ENCODE results near the gene MEGF11.

MEGF11 gene

DNA sequence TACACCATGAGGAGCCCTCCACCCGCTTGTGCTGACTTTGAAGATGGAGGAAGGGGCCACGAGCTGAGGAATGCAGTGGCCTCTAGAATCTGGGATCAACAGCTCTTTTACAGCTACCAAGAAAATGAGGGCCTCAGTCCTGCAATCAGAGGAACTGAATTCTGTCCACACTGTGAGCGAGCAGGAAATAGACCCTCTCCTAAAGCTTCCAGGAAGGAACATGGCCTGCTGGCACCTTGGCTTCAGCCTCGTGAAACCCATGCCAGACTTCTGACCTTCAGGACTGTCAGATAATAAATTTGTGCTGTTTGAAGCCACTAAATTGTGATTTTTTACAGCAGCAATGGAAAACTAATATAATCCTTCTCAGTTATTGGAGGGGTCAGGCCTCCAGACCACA, 322.3 kb downstream of the MEGF11 start:
- no peak for DNase-seq

DNA sequence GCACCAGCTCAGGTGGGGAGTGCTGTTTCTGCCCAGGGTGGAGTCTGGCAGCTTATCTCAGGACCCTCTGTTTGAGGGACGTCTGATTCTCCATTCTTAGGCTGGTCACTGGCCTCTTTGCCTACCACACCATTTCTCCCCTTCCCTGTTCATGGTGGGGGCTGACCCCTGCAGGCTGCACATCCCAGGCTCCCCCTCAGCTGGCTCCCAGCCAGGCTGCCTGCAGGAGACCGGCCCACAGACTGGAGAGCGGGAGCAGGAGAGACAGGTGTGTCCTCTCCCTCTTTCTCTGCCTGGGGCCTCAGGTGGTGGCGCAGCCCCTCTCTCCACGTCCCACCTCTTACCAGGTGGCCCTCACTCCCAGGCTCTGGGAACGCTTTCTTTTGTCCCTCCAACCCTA, 323.4 kb downstream of the MEGF11 start:
- DNase-seq: no peak

DNA sequence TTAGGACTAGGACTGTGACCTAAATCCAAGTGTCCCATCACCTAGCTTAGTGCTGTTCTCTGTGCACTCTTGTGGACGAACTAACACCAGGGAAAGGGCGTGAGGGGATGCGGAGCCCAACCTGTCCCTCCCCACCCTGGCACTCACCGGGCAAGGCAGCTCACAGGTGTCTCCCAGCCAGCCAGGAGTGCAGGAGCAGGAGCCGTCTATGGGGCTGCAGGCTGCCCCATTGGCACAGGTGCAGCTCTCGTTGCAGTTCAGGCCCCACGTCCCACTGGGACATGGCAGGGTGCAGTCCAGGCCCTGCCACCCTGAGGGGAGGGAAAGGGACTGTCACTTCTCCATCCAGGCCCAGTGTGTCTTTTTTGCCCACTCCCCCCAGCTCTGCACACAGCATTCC, 324.0 kb downstream of the MEGF11 start:
- DNase-seq: no peak

DNA sequence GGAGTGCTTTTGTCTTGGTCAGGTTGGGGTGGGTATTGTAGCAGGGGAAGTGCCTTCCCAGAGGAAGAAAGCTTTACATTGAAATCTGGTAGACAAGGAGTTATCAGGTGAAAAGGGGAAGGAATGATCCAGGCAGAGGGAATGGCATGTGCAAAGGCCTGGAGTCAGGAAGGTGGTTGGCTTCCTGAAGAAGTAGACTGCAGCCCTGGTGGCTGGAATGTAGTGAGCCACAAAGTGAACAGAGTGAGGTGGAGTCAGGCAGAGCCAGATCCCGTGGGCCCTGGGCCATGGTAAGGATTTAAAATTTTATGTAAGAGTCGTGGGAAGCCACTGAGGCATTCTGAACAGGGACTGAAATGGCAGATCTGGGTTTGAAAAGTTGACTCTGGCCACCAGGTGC, 326.0 kb downstream of the MEGF11 start:
- no peak for DNase-seq

DNA sequence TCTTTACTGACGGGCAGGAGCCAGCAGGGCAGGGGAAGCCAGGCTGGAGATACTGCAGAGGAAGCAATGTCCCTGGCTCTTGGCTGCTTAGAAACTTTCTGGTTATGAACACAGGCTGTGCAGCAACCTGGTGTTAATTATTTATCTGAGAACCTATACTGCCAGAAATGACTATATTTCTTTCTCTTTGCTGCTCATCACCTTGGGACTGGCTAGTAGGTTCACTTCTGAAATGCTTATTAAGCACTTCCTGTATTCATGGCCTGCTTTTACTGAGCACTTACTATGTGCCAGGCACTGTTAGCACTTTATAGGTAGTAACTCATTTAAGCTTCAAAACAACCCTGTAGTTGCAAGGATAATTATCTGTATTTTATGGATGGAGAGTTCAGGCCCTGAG, 326.7 kb downstream of the MEGF11 start:
- no peak for DNase-seq

DNA sequence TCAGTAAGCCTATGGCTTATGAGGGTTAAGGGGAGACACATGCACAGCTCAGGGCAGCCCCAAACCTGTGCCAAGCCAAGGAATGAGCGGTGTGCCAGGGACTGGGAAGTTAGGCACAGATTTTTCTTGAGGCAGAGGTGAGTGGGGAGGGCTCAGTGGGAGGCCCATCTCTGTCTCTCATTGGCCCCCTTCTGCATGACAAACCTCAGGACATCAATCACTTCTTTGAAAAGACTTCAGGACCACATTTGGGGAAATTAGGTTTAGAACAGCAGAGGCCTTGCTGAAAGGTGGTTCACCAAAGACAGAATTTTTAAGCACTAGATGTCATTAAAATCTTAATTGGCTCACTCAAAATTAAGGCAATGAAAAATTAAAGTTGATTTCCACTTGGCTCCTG, 327.1 kb downstream of the MEGF11 start:
- DNase-seq: no peak

DNA sequence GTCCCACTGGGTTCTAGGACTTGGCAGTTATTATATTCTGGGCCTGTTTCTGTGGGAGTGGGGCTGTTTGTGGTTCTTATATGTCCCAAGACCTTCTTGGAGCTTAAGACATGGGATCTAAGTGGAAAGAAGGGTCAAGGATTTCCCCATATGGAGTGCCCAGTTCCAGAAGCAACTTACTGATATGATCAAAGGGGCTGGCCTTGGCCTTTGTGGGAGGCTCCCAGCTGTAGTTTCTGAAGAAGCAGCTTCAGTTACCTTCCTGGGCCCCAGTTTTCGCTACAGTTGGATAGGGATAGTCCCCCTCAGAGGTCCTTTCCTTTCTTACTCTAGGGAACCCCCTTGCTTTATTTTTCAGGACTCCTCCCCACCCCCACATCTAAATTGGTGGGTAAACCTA, 328.2 kb downstream of the MEGF11 start:
- DNase-seq: no peak

DNA sequence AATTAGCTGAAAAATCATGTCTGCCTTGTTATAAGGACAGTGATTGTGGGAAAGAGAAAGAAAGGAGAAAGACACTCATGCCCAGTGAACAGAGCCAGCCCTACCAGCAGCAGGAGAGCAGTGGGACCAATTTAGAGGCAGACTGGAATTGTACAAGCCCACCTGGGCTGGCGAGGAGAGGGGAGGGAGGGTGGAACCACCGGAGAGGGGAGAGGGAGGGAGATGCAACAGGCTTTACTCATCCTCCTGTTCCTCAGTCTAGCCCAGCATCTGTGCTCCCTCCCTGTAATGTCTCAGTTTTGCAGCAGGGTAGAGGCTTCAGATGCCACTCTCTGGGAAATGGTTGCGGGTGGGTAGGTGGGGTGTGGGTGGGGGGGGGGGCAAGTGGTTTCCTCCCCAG, 329.5 kb downstream of the MEGF11 start:
- DNase-seq: no peak

DNA sequence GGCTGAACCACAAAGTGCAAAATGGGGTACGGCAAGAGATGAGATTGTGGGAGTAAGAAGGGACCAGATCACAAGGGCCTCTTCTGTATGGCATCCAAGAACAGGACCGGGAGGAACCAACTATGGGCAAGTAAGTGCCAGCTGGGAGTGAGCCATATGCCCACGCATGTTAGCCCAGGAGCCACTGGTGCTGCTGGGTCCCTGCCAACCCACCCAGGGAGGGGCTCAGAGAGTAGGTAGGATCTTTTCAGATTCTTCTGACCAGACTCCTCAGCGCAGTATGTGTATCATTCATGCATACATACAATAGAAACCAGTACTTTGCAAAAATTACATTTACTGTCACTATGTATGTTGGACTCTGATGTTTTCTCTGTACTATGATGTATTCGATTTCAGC, 330.3 kb downstream of the MEGF11 start:
- peak in 1 of 2 experiments; percentile 32 for DNase-seq

DNA sequence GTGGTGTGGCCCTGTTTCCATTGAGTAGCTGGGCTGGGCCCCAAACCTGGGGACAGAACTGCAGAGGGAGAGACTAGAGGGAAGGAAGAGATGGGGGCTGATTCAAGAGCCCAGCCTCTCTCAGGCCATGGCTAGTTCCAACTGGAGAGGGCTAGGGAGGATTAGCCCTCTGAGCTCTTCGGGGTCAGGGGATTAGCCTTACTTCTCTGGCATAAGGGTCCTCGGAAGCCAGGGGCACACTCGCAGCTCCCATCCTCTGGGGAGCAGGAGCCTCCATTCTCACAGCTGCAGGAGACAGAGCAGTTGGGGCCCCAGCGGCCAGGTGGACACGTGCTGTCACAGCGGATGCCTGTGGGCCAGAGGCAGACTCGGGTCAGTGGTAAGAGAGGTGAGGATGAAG, 330.9 kb downstream of the MEGF11 start:
- DNase-seq: peak in 1 of 2 experiments; percentile 25

DNA sequence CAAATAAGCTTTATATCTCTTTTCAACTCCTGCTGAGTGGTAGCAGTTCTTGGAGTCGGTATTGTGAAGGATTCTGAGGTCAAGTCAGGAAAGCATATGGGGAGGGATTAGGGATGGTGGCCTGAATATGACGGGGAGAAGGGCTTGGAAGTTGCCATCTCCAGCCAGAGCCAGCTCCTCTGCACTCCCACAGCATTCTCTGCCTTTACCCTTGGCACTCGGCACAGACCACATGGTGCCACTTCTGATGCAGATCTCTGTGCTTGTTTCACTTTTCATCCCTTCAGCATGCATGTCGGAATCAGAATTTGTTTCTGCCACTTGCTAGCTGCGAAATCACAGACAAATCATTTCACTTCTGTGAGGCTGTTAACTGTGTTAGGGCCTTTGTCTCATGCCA, 331.8 kb downstream of the MEGF11 start:
- DNase-seq: peak in 1 of 2 experiments; percentile 52

DNA sequence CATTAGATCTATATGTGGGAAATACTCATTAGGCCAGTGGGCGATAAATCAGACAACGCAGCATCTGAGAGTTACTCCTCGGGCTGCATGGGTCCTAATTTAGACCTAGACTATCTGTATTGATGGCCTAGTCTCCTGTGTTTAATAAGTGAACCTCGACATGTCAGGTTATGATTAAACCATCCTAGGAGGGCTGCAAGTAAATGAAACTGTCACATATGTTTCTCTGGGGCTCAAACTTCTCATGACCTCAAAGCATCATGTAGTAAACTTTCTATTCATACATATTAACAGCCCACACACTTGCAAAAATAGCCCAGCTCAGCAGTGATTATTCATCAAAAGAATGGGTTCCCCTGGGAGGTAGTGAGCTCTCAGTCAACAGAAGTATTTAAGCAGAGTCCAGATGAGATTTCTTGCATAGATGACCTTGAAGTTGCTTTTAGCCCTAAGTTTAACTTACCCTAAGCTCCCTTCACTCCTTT, 332.7 kb downstream of the MEGF11 start:
- DNase-seq: no peak

DNA sequence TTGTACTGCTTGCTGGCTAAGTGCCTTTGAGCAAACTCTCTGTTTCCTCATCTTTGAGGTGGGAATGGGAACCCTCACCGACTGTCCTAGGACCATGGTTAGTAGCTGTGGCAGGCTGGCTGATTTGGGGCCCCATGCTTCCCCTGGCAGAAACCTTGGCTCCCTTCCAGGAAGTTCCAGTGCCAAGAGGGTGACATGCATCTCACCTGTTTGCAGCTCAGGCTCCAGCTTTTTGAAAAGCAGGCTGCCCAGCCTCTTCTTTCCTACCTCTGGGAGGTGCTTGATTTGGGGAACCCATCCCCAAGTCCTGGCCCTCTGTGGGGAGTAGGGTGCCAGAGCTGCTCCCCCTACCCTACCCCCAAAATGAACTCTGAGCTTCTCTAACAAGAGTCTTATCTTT, 333.4 kb downstream of the MEGF11 start:
- peak in 1 of 2 experiments; percentile 22 for DNase-seq

DNA sequence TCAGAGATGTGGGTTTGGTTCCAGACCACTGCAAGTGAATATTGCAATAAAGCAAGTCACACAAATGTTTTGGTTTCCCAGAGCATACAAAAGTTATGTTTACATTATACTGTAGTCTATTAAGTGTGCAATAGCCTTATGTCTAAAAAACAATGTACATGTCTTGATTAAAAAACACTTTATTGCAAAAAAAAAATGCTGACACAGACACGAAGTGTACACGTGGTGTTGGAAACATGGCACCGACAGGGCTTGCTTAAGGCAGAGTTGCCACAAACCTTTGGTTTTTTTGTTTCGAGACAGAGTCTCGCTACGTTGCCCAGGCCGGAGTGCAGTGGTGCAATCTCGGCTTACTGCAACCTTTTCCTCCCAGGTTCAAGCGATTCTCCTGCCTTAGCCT, 334.2 kb downstream of the MEGF11 start:
- DNase-seq: no peak

DNA sequence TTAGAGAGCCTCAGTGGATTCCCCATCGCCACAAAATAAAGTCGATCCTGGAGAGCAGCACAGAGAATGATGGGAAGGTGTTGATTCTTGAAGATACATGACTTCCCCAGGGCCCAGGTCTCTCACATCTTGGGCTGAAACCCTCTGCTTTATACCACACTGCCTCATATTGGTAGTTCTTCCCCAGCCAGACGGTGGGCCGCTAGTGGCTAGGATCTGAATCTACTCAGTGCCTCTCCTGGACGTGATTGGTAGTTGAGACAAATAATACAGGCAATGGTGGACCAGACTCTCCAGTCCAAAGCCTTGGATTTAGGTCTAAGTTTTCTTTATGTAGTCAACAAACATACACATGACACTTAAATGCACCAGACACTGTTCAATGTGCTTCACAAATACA, 334.6 kb downstream of the MEGF11 start:
- no peak for DNase-seq

DNA sequence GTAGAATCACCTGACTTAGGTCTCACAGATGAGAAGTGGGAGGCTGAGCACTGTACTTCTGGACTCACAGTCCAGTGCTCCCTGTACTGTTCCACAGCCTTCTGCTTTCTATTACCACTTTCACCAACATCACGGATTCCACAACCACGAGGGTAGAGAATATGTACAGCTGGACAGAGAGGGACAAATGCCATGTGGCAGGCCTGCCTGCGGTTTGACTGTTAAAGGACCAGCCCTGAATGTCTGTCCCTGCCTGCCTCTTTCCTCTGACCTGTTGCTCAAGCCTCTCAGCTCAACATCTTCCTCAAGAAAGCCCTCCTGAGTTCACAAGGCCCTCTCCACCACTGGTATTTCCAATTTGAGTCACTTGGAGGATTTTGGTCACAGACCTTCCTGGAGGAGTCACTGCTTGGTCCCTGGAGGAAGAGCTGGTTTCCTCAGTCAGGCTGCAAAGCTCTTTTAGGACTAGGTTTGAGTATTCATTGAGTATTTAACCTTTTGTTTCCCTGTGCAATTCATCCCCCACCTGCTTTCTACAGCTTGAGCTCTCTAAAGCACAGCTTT, 335.1 kb downstream of the MEGF11 start:
- DNase-seq: no peak

DNA sequence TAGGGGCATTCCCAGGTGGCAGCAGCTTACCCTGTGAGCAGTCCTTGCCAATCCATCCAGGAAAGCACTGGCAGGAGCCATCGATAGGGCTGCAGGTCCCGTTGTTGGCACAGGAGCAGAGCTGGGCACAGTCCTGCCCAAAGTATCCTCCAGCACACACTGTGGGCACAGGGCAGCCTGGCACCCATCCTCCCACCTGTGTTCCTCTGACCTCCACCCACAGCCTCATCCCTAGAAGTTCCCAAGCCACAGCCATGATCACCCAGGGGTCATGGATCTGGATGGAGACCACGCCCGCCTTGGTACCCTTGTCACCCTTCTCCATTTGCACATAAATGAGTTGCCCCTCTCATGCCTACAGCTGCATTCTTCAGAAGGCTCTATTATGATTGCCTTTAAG, 335.6 kb downstream of the MEGF11 start:
- no peak for DNase-seq

DNA sequence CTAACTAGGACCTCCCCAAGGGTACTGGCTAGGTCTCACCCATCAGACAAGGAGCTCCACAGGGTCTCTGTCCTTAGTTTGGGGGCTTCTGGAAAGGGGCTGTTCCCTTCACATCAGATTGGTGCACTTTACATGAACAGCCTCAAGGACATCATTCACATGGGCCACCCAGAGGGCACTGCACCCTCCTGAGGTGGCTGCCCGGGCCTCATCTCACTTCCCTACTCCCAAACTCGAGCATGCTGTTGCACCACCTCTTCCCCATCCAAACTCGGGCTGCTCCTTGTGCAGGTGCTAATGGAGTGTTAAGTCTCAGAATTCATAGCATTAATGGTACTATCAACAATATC, 336.2 kb downstream of the MEGF11 start:
- DNase-seq: no peak

DNA sequence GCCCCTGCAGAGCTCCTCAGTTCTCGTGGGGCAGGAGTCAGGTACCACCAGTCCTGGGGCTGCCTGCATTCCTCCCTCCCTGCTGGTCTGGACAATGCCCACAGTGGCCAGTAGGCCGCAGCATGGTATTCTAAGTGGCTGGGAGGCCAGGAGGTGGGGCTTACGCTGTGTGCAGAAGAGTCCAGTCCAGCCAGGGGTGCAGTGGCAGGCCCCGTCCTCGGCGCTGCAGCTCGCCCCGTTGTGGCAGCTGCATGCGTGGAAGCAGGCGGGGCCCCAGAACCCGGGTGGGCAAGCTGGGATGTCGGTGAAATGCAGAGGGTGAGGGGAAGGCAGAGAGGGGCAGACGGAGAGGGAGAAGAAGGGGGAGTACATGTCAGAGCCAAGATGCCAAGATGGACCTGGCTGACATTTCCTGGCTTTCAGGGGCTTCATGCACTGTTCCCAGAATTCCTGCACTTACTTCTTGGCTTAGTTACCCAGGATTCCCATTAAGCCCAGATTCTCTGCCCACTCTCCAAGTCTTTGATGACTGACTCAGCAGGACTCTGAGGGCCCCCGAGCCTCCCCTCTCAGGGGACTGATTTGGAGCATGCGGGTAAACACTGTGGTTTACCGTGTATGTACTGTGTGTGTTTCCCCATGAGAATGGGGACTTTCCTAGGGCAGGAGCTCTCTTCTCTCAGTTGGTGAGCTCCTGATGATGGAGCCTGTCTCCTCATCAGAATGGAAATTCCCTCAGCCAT, 336.7 kb downstream of the MEGF11 start:
- peak in 1 of 2 experiments; percentile 83 for DNase-seq

DNA sequence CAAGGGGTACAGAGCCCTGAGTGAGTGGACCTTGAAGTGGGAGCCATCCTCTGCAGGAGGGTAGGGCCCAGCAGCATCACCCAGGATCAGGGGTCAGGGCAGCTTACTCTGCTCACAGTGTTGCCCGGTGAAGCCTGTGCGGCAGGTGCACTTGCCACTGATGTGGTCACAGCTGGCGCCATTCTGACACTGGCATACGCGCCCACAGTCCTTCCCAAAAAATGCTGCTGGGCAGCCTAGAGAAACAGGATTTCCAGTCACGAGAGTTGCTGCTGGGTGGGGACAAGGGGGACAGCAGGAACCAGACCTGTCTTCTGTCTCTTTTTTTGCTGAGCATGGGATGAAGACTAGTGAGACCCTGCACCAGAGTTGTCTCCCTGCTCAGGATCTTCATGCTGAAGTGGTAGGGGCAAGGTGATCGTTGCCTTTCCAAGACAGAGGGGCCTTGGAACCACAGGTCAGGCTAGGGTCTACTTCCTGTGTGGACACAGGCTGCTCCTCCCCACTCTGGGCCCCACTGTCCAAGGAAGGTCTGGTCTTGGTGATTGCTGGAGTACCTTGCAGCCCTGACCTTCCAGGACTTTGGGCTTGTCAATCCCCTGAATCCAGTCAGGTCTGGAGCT, 337.4 kb downstream of the MEGF11 start:
- DNase-seq: no peak

DNA sequence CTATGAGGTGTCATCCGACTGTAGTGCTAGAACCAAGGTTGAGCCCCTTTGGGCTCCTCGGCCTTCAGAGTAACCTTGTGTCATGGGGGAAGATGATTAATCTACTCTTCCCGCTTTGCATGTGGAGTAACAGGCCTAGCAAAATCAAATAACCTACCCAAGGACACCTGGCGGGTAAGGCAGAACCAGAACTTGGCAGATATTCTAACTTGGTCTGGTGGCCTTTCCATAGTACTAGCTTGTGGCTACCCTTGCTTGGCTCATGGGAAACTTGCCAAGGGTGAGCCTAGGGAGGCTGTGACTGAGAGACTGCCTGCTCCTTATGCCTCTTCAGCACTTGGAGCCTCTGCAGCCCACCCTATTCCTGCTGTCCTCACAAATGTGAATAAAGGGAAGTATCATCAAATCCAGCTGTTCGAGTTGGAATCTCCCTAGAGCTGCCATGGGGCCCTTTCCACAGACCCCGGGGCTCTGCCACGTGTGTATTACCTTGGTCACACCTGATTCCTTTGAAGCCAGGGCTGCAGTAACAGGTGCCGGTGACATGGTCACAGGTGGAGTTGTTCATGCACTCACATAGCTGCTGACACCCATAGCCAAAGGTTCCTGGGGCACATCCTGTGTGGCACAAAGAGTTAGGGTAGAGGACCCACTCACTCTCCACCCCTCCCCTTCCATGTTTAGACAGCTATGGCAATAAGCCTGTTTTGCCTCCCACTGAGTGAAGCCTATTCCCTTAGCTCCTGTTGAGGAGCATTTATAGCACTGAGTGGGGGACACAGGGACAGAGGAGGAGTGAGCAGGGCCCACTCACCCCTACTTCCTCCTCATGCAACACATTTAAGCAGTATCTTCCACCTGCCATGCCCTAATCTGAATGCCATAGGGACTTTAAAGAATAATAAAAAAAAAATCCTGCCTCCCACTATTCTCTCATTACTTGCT, 338.3 kb downstream of the MEGF11 start:
- DNase-seq: no peak

DNA sequence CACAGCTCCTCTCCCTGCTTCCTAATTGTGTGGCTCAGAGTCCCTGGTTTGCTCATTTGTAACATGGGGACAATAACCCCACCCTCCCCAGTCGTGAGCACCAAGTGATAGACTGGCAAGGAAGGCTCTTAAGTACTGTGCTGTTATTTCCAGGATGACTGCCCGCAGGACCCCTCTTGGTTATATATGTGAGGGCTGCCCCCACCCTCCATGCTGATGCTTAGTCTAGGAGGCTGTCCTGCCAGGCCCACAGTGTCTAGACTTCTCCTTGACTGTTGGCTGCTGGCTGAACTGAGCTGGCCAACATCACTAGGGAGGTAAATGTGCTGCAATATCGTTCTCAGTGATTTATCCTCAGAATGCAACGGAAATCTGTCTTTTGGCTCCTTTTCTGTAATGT, 339.2 kb downstream of the MEGF11 start:
- no peak for DNase-seq

DNA sequence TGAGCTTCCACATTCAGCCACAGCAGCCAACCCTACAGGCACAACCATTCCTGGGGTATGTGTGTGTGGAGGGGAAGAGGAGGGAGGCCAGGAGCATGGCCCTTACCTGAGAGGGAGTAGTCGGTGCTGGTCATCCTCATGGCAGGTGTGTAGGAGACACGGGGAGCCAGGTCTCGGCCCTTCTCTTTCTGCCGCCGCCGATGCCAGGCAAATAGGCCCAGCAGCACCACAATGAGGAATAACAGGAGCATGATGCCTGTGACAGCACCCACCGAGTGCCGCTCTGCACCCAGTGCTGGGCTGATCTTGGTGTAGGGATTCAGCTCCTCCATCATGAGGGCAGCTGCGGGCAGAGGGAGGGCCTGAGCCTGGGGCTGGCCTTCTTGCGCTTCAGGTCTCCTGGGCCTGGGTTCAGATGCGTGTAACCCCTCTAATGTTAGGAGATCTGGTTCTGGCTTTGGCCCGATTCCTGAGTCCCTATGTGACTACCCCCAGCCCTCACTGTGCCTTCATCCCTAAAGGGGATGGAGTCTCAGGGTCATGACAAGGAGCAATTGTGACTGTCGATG, 339.8 kb downstream of the MEGF11 start:
- no peak for DNase-seq

Data from NCI-H524 (cell line).